Fibroblast of skin of right quadriceps (primary cell): ENCODE results near the gene F2RL1.
"Not testable (repeated sequence)": the region's sequence is repeated elsewhere in the genome, so short reads cannot be mapped to it uniquely, and the experiment has no call there.

Source experiments
- DNase-seq: peaks from one replicate; pipeline ENCODE4 v3.0.0-alpha.2; 2013

Gene F2RL1

DNA sequence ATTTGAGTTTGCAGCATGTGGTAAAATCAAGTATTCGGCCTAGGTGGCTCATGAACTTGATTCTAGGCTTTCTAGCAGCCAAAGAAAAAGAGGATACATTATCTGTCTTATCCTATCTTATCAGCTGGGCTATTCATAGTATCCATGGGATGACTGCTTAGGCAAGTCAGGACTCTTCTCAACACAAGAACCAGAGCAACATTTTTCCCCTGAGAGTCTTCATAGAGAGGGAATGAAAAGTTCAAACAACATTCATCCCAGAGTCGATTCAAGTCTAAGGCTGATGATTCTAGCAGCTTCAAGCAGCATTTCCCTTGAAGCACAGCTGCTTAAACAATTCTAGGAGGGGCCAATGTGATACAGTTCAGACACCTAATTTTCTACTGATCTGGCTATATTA lies 33.9 kb downstream of the F2RL1 start:
- DNase-seq: no peak

DNA sequence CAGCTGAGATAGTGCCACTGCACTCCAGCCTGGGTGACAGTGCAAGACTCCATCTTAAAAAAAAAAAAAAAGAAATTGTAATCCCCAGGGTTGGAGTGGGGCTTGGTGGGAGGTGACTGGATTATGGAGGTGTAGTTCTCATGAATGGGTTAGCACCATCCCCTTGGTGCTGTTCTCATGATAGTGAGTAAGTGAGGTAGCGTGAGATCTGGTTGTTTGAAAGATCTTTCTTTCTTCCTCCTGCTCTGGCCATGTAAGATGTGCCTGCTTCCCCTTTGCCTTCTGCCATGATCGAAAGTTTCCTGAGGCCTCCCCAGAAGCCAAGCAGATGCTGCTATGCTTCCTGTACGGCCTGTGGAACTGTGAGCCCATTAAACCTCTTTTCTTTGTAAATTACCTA lies 34.9 kb downstream of the F2RL1 start:
- not testable (repeated sequence) for DNase-seq

DNA sequence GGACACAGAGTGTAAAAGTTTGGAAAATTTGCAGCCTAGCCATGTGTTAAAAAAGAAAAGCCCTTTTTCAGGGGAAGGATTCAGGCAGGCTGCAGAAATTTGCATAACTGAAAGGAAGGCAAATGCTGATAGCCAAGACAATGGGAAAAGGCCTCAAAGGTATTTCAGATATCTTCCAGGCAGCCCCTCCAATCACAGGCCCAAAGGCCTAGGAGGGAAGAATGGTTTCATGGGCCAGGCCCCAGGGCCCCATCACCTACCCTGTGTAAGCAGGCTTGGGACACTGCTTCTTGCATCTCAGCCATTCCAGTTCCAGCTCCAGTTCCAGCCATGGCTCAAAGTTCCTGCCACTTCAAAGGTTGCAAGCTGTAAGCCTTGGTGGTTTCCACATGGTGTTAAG lies 35.8 kb downstream of the F2RL1 start:
- DNase-seq: no peak

DNA sequence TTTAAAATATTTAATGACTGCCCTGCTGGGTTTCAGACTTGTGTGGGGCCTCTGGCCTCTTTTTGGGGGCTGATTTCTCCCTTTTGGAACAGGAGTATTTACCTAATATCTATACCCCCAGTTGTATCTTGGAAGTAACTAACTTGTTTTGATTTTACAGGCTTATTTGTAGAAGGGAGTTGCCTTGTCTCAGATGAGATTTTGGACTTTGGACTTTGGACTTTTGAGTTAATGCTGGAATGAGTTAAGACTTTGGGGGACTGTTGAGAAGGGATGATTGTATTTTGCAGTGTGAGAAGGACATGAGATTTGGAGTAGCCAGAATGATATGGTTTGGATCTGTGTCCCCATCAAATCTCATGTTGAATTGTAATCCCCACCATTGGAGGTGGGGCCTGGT lies 36.7 kb downstream of the F2RL1 start:
- DNase-seq: not testable (repeated sequence)

DNA sequence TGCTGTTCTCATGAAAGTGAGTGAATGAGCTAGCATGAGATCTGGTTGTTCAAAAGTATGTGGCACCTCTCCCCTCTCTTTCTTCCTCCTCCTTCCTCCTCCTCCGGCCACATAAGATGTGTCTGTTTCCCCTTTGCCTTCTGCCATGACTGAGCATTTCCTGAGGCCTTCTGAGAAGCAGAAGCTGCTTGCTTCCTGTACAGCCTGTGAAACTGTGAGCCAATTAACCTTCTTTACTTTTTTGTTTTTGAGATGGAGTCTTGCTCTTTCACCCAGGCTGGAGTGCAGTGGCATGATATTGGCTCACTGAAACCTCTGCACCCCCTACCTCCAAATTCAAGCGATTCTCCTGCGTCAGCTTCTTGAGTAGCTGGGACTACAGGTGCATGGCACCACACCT lies 37.1 kb downstream of the F2RL1 start:
- DNase-seq: no peak

DNA sequence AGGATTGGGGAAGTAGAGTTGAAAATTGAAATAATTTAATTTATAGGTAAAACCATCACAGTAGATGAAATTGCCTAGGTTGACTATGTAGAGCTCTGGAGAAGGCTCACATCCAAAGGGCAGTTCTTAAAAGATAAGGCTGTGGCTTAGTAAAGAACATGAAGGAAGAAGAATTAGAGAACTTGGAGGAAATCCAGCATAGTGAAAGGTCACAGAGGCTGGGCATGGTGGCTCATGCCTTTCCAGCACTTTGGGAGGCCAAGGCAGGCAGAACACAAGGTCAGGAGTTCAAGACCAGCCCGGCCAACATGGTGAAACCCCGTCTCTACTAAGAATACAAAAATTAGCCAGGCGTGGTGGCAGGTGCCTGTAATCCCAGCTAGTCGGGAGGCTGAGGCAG lies 38.0 kb downstream of the F2RL1 start:
- not testable (repeated sequence) for DNase-seq

DNA sequence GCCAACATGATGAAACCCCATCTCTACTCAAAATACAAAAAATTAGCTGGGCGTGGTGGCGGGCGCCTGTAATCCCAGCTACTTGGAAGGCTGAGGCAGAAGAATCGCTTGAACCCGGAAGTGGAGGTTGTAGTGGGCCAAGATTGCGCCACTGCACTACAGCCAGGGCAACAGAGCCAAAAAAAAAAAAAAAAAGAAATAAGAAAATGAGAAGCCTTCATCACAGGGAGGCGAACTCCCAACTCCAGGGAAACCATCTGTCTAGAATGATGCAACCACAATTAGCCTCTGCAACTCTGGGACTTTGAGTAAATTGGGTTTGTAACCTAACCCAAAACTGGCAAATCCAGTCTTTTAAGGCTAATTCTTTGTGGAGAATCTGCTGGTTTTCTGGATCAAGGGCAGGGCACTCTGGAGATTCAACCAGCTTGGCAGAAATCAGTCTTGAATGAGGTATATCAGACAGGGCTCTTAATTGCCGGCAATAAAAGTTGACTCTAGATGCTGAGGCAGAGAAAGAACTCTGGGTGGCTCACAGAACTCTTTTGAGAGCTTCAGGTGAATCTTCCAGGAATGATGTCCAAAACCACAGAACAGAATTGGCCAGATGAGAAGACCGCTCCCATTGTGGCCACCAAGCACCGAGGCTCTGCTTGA lies 40.9 kb downstream of the F2RL1 start:
- DNase-seq: no peak

DNA sequence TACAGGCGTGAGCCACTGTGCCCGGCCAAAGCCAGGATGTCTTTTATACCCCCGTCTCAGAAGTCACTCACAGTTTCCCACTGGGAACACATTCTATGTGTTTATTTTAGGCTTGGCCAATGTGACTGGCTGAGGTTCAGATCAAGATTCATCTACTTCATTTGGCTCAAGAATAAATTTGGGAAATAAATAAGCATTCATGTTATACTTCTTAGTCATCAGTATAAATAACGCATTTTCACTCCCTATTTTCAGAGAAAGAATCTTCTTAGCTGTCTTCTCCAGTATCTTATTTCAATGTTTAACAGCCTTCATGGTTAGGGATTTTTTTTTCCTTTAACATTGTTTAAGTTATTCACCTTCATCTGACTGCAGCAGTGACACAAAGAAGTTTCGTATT lies 42.8 kb downstream of the F2RL1 start:
- DNase-seq: peak; percentile 28

DNA sequence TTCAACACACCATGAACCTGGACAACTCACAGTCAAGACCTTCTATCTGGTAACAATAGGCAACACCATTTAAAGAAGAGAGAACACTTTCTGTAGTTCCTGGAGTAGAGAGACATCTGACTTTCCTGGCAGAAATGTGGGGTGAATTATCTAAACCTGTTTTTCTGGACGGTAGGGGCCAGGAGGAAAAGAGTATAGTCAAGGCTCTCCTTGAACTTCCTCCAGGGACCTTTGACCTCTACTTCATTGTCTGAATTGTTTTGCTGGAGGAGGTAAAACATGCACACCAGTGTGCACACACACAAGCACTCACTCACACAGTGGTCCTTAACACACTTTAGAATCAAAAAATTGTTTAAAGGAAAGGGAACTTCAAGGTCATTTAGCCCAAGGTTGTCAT lies 44.2 kb downstream of the F2RL1 start:
- no peak for DNase-seq

DNA sequence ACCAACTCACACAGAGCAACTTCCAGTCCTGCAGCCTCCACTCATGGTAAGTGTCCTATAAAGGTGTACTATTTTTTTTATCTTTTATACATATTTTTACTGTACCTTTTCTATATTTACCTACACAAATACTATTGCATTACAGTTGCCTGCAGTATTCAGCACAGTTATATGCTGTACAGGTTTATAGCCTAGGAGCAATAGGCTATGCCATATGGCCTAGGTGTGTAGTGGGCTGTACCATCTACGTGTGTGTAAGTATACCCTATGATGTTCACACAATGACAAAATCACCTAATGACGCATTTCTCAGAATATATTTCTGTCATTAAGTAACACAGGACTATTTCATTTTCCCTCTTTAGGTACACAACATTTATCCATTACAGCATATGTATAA lies 47.7 kb downstream of the F2RL1 start:
- DNase-seq: no peak

DNA sequence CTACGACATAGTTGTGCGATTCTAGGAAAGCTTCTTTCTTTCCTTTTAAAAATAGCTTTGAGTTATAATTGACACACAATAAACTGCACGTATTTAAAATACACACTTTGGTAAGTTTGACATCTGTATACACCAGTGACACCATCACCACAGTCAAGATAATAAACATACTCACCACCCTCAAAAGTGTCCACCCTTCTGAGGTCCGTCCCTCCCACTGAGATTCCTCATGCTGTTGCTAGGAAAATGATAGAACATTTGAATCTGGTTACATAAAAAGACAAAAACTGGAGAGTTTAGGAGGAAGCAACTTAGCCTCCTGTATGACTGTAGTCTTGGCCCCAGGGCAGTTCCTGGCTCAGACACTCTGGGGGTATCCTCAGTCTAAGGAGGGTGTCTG lies 48.2 kb downstream of the F2RL1 start:
- DNase-seq: no peak

DNA sequence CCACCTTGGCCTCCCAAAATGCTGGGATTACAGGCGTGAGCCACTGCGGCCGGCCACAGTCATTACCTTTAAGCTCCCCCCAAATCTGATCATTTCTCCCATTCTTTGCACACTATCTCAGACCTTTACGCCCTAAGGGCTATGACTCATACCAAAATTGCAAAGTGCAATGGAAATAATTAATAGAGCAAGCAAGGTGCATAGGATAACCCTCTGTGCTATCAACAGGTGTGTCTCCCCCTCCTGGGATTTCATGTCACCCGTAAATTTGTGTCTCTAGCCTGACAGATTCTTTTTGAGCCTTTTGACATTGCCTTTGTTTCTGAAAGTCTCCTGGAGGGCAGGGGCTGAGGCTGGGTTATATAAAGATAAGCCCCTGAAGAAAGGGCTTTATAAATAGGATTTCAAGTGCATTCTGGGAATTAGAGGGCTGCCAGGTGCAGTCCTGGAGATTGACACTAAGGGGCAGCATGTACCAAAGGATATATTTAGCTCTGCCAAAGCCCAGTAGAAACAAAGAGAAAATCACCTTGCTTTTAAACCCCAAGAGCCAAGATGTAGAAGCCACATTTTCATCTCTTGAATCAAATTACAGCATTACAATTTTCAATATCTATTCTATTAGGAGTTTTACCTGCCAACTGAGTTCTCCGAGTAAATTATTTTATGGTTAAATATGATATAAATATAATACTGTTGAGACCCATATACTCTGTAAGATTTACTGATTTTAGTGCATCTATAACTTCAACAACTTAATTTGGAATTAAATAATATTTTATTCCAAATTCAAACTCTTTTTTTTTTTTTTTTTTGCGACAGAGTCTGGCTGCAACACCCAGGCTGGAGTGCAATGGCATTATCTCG lies 49.2 kb downstream of the F2RL1 start:
- peak; percentile 49 for DNase-seq

DNA sequence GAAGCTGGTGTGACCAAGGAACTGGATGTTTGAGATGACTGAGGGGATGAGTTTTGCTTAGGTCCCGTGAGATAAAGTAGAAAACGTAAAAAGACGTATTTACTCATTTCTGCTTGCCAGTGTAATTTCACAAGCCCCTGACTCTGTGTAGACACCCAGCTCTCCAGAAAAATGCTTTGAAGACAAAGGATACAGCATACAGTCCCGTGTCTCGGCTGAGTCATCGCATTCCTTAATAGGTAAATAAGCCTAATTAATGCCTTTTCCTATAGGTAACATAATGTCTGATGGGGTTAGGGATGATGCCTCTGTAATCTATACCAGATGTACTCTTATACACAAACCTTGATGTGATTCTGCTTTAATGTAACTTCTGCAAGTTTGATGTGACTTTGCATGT lies 51.2 kb downstream of the F2RL1 start:
- peak; percentile 42 for DNase-seq

DNA sequence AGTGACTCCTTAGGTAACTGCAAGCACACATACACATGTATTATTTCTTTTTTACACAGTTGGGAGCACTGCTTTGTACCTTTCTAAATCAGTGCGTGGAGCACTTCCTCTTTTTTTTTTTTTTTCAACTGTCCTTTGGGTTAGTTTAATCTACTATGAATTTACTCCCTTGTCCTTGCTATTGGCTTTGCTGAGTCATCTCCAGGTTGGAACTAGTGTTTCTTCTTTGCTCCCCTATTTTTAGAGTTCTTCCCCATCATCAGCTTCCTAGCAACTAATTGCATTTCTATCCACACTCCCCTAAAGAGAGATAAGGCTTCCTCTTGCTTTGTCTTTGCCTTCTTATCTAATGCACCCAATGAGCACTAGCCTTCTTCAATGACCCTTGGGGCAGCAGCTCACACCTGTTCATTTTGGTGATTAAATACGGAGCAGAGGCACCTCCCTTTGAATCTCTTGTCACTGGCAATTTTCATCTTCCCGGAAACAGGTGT lies 55.3 kb downstream of the F2RL1 start:
- DNase-seq: no peak
